SK-N-SH treated with all-trans-retinoic acid at 6 μM for 48 hours (cell line): ENCODE results near the gene DMD.

Experiments
- PATZ1 ChIP-seq: fragments of 250-450 bp; sonication (Bioruptor Pico); IDR thresholded peaks from 2 replicates; pipeline ENCODE4 v1.8.0; 2020; ENCODE audit warnings: mild to moderate bottlenecking, moderate library complexity, borderline replicate concordance
- ZC3H10 ChIP-seq: fragments of 250-450 bp; sonication (Bioruptor Pico); IDR thresholded peaks from 2 replicates; pipeline ENCODE4 v1.5.1; 2021; ENCODE audit warnings: mild to moderate bottlenecking, moderate library complexity

GRCh38 chrX:32744921-32745320, 466.4 kb downstream of the DMD start:
- TF ChIP-seq PATZ1 (no peak), ZC3H10 (CRISPR knock-in tag) (no peak)
